Mesodermal cell (in vitro differentiated cells): ENCODE measurements around the gene MRPL14.

Source experiments
- H3K27ac ChIP-seq: 2 replicates; pipeline ENCODE4 v1.7.0; 2013; ENCODE audit warnings: mild to moderate bottlenecking, low read depth, low read length, moderate library complexity; ENCODE audit not compliant: severe bottlenecking
- H3K36me3 ChIP-seq: 2 replicates; pipeline ENCODE4 v1.7.1; 2013; ENCODE audit warnings: mild to moderate bottlenecking, low read length, moderate library complexity; ENCODE audit not compliant: control insufficient read depth, insufficient read depth
- H3K4me1 ChIP-seq: one replicate; pipeline ENCODE4 v1.7.1; 2013; ENCODE audit warnings: mild to moderate bottlenecking, low read length; ENCODE audit not compliant: insufficient read depth, control insufficient read depth, poor library complexity, severe bottlenecking
- H3K4me3 ChIP-seq: 2 replicates; pipeline ENCODE4 v1.7.0; 2013; ENCODE audit warnings: low read length, control low read depth, mild to moderate bottlenecking; ENCODE audit not compliant: insufficient read depth, poor library complexity, severe bottlenecking; ENCODE audit errors: extremely low read depth
- H3K9me3 ChIP-seq: 2 replicates; pipeline ENCODE4 v1.7.1; 2013; ENCODE audit warnings: mild to moderate bottlenecking, low read length, moderate library complexity; ENCODE audit not compliant: control insufficient read depth
- WGBS, 2 experiments: methylation state at CpG; one replicate each; pipeline ENCODE4 v1.1.5; 2013; ENCODE audit warnings: missing lambda C conversion rate in 2 of 2; ENCODE audit not compliant: insufficient coverage in 2 of 2; 5-methylcytosine and 5-hydroxymethylcytosine counted together

Gene MRPL14

GRCh38 chr6:44110005-44110676 lies 17.1 kb downstream of the MRPL14 start:
- Histone ChIP-seq H3K27ac (no peak overlapping the region), H3K9me3 (no peaks in the 10 kb centered on the region), H3K4me1 (no peaks in the 10 kb centered on the region), H3K4me3 (no peak overlapping the region), H3K36me3 (peaks cover 90% of the 10 kb centered on the region)
- 97 to 98% methylated on average over 5 to 6 of the region's 6 CpGs for WGBS, 2 experiments

DNA sequence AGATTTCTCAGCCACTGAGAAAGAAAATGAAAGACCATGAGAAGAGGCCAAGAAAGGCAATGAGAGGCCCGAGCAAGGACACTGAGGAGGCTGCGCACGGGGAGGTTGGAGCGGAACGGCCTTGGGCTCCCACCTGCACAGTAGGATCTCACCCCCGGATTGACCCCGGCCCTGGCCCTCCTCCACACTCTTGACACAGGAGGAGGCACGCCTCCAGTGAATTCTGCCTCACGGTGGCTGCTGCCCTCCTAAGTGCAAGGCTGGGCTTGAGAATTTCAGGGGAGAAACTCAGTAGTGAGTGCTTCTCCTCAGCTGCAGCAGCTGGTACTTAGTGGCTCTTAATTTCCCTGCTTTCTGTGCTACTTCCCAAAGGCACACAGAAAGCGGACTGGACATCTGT lies 18.0 kb downstream of the MRPL14 start:
- no peaks in the 10 kb centered on the region for H3K9me3 ChIP-seq
- no peak overlapping the region for H3K27ac ChIP-seq
- no peak overlapping the region for H3K4me3 ChIP-seq
- WGBS, 2 experiments: 97 to 100% methylated on average over 1 to 10 of the region's 10 CpGs
- peaks cover 90% of the 10 kb centered on the region for H3K36me3 ChIP-seq
- H3K4me1 ChIP-seq: no peaks in the 10 kb centered on the region

DNA sequence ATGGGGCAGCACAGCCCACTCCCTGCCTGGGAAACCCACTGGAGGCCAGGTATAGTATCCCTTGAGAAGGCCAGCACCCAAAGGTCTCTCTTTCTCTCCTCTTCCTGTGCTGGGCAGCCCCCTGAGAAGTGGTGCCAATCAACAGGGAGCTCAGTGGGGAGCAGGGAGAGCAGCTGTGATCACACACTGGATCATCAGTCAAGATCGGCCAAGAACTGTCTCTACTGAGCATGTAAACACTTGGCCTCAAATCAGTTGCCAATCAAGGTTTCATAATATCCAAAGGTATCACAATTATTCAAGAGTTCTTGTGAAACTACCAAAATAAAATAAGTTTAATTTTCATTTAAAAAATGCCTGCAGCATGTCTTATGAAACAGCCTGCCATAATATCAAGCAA lies 18.8 kb downstream of the MRPL14 start:
- no peaks in the 10 kb centered on the region for H3K9me3 ChIP-seq
- H3K36me3 ChIP-seq: peaks cover 90% of the 10 kb centered on the region
- H3K4me3 ChIP-seq: no peak overlapping the region
- H3K27ac ChIP-seq: no peak overlapping the region
- no peaks in the 10 kb centered on the region for H3K4me1 ChIP-seq
- WGBS, 2 experiments: 100% methylated on average over 1 of the region's 1 CpG; no CpG with 5 or more reads in 1 of the 2 experiments

DNA sequence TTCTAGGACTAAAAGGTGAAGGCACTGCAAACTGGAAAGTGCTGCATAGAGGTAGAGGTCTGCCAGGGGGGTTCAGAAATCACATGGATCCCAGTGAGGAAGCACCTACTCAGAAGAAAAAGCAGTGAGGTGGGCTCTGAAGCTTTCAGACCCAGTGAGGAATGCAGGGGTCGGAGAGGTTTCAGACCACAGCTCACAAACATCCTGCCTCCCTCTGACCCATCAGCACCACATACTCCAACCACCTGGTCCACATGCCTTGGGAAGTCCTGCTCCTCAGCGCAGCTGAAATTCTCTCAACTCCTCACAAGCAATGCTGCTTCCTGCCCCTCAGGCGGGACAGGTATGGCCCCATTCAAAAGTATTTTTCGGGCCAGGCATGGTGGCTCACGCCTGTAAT lies 20.2 kb downstream of the MRPL14 start:
- H3K4me3 ChIP-seq: no peak overlapping the region
- H3K27ac ChIP-seq: no peak overlapping the region
- no peaks in the 10 kb centered on the region for H3K9me3 ChIP-seq
- no peaks in the 10 kb centered on the region for H3K4me1 ChIP-seq
- WGBS, 2 experiments: 90 to 92% methylated on average over 4 to 5 of the region's 5 CpGs
- peaks cover 83% of the 10 kb centered on the region for H3K36me3 ChIP-seq

DNA sequence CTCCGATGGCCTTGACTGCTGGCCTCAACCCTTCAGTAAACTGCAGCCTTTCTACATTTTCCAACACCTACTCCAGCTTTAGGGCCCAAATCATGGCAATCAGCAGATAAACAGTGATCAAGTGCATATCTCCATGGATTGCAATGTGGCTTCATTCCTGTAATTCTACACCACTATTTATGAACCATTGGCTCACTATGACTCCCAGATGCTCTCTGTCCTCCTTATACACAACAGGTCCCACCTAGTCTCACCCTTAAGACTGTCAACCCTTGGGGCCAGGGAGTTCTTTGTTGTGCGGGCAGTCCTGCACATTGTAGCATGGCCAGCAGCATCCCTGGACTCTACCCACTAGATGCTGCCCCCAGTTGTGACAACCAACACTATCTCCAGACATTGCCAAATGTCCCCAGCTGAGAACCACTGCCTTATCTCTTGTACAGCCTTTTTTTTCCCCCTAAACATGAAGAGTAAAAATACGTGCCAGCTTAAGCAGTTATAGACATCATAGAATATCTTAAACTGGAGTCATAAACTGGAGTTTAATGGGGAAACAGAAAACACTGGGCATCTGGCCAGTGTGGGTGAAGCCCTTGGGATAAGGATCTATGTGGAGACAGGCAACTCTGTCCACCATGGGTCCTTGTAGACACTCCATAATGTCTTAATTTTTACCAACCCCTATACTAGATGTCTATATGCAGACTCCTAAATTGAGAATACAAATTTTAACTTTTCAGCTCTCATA lies 21.1 kb downstream of the MRPL14 start:
- WGBS, 2 experiments: 80 to 100% methylated on average over 2 of the region's 3 CpGs
- peaks cover 77% of the 10 kb centered on the region for H3K36me3 ChIP-seq
- no peak overlapping the region for H3K27ac ChIP-seq
- H3K4me3 ChIP-seq: no peak overlapping the region
- H3K9me3 ChIP-seq: no peaks in the 10 kb centered on the region
- no peaks in the 10 kb centered on the region for H3K4me1 ChIP-seq

DNA sequence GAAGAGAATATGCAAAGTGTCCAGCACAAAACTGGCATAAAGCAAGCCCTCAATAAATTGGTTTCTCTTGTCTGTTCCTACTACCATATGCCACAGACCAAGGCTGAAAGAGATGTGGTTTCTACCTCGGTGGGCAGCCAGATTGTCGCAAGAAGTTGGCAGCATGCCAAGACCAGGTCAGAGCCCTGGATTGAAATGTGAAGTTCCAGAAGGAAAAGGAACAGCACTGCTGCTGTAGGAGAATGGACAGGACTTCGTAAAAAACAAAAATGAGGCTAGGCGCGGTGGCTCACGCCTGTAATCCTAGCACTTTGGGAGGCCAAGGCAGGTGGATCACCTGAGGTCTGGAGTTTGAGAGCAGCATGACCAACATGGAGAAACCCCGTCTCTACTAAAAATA lies 22.1 kb downstream of the MRPL14 start:
- Histone ChIP-seq H3K4me1 (no peaks in the 10 kb centered on the region), H3K9me3 (no peaks in the 10 kb centered on the region), H3K36me3 (peaks cover 70% of the 10 kb centered on the region), H3K4me3 (no peak overlapping the region), H3K27ac (no peak overlapping the region)
- WGBS, 2 experiments: 95 to 97% methylated on average over 6 of the region's 7 CpGs

DNA sequence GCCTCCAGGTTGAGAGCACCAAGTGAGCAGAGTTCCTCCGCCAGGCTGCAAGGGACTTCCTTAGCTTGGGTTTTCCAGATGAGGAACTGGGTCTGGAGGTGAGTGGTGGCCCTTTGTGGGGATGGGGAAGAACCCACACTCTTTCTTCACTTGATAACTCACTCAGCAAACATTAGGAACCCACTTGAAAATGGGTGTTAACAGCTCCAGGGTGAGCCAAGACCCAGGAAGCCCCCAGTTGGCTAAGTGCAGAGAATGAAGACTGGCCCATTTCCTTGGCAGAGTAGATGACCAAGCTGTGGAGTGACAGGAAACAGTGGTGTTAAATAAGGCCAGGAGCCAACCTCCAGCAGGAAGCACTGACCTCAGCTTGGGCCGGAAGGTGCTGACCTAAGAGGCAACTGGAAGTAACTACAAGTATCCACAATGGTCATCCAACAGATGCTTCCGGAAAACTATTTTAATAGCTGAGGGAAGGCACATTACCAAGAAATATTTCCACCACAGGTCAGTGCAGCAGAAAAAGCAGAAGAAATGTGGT lies 22.7 kb downstream of the MRPL14 start:
- H3K27ac ChIP-seq: no peak overlapping the region
- no peaks in the 10 kb centered on the region for H3K9me3 ChIP-seq
- WGBS, 2 experiments: 75 to 100% methylated on average over 1 to 2 of the region's 3 CpGs
- no peak overlapping the region for H3K4me3 ChIP-seq
- H3K36me3 ChIP-seq: peaks cover 70% of the 10 kb centered on the region
- no peaks in the 10 kb centered on the region for H3K4me1 ChIP-seq

DNA sequence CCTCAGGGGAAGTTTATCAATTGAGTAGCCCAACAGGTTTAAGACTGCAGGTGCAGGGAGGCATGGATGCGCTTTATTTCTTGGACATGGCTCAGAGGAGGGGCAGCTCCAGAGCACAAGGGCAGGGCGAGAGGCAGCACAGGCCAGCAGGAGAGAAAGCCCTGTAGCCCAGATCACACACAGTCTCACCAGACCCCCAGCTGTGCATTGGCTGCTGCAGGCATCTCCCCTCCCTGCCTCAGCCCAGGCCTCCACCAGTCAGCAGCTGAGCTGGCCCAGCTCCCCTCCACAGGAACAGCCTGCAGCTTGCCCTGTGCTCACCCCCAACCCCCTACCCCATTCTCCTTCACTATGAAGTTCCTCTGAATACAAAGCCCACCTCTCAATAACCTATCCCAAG lies 24.7 kb downstream of the MRPL14 start:
- no peak overlapping the region for H3K4me3 ChIP-seq
- H3K9me3 ChIP-seq: no peaks in the 10 kb centered on the region
- peaks cover 54% of the 10 kb centered on the region for H3K36me3 ChIP-seq
- 79 to 100% methylated on average over 1 to 2 of the region's 2 CpGs for WGBS, 2 experiments
- no peak overlapping the region for H3K27ac ChIP-seq
- no peaks in the 10 kb centered on the region for H3K4me1 ChIP-seq

DNA sequence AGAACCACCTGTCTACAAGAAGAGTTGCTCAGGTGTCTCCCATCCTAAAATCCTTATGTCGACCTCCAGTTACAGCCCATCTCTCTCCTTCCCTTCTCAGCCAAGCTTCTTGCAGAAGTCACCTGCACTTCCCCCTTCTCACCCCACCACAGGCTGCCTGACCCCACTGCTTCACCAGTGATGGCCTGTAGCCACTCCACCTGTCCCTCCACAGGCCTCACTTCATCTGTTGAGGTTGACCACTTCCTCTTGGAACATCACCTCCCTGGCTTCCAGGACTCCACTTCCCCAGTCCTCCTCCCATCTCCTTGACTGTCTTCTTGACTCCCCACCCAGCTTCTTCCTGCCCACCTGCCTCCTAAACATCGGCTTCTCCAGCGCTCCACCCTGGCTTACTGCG lies 25.4 kb downstream of the MRPL14 start:
- Histone ChIP-seq H3K36me3 (peaks cover 49% of the 10 kb centered on the region), H3K4me3 (no peak overlapping the region), H3K4me1 (no peaks in the 10 kb centered on the region), H3K27ac (no peak overlapping the region), H3K9me3 (no peaks in the 10 kb centered on the region)
- WGBS, 2 experiments: 97 to 99% methylated on average over 3 to 4 of the region's 4 CpGs

DNA sequence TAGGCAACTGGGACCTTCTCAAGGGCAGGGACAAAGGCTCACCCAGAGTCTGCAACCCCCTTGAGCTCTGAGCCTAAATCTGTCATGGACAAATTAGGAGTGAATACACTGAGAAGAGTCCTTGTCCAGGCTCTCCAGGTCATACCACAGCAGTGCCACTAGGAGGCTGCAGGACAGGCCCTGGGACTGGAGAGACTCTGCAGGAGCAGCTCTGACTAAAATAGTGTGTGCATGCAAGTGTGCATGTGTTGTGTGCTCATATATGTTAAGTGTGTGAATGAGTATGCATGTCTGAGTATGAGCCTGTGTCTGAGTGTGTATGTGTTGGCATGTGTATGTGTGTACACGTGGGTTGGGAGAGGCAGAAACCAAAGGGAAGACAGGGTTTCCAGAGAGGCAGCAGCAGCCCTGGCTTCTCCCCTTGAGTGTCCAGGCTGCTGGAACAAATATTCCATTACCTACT lies 27.1 kb downstream of the MRPL14 start:
- no peaks in the 10 kb centered on the region for H3K4me1 ChIP-seq
- H3K27ac ChIP-seq: no peak overlapping the region
- H3K4me3 ChIP-seq: no peak overlapping the region
- H3K9me3 ChIP-seq: no peaks in the 10 kb centered on the region
- WGBS, 2 experiments: 88% methylated on average over 1 of the region's 1 CpG; no CpG with 5 or more reads in 1 of the 2 experiments
- peaks cover 41% of the 10 kb centered on the region for H3K36me3 ChIP-seq

DNA sequence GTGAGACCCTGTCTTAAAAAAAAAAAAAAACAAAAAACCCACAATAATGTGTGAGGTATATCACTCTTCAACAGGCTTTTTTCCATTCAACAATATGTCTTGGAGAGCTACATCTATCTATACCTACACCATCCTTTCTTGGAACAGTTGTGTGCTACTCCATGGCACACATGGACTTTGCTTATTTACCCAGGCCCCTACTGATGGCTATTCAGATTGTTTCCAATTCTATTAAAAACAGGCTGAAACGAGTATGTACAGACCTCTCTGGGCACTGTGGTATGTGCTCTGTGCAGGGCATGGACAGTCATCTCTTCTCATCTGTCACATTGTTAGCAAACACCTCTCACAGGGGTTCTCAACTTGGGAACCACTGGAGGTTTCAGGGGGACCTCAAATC lies 28.1 kb downstream of the MRPL14 start:
- no peaks in the 10 kb centered on the region for H3K9me3 ChIP-seq
- H3K4me1 ChIP-seq: no peaks in the 10 kb centered on the region
- peaks cover 41% of the 10 kb centered on the region for H3K36me3 ChIP-seq
- H3K4me3 ChIP-seq: no peak overlapping the region
- H3K27ac ChIP-seq: no peak overlapping the region
- 100% methylated on average over 1 of the region's 1 CpG for WGBS, 2 experiments
